GM12872 (cell line): ENCODE data around the gene SCUBE1.

Experiments
- CTCF ChIP-seq: IDR thresholded peaks from 3 replicates; pipeline ENCODE4 v1.5.1; 2011; ENCODE audit warnings: low read depth, mild to moderate bottlenecking, low read length, moderate library complexity; ENCODE audit not compliant: insufficient read depth

The SCUBE1 gene

GRCh38 chr22:43343262-43343669 lies at the start of gene SCUBE1:
SCUBE1 (minus strand) TSS chr22:43343372; CDS start chr22:43343261, 111 bp downstream.
- no peak for TF ChIP-seq CTCF

GRCh38 chr22:43392385-43392989 lies 49.3 kb upstream of the SCUBE1 start:
- TF ChIP-seq CTCF = no peak

- TF ChIP-seq CTCF = no peak
These were observed 48.1 kb upstream of the SCUBE1 start for GRCh38 chr22:43391306-43391705.

GRCh38 chr22:43390872-43391271 lies 47.7 kb upstream of the SCUBE1 start:
- TF ChIP-seq CTCF = no peak

- no peak for TF ChIP-seq CTCF
These were observed 47.0 kb upstream of the SCUBE1 start for GRCh38 chr22:43390166-43390565.

GRCh38 chr22:43389227-43389836 lies 46.2 kb upstream of the SCUBE1 start:
- TF ChIP-seq CTCF = no peak

GRCh38 chr22:43388420-43388851 lies 45.3 kb upstream of the SCUBE1 start:
- TF ChIP-seq CTCF = peak; percentile 99
